ENCODE results near the gene SERPINA5.

Gene SERPINA5

GRCh38 chr14:94550041-94550440 lies 31.2 kb upstream of the SERPINA5 start:
- DNase-seq (ENCODE audit: low read depth, low spot score), result no peak

GRCh38 chr14:94555991-94556390 lies 25.2 kb upstream of the SERPINA5 start:
- DNase-seq (ENCODE audit: low read depth, low spot score), result no peak

GRCh38 chr14:94557327-94557726 lies 23.9 kb upstream of the SERPINA5 start:
- DNase-seq (ENCODE audit: low read depth, low spot score), result no peak

DNA sequence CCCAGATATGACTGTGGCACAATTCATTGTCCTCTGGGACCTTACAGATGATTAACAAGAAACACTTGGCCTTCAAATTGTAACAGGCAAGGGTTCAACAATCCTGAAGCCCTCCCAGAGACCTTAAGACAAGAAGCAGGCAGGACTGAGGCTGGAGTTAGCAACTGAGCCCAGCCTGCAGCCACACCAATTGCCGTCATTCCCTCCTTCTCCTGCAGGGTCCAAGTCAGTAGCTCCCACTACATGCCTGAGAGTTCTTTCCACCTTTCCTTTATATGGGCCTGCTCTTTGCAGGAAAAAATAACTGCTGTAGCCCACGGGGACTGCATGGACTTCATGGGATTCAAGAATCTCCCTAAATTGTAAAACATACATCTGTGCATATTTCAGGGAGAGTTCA lies 22.4 kb upstream of the SERPINA5 start:
- no peak for DNase-seq (ENCODE audit: low read depth, low spot score)

DNA sequence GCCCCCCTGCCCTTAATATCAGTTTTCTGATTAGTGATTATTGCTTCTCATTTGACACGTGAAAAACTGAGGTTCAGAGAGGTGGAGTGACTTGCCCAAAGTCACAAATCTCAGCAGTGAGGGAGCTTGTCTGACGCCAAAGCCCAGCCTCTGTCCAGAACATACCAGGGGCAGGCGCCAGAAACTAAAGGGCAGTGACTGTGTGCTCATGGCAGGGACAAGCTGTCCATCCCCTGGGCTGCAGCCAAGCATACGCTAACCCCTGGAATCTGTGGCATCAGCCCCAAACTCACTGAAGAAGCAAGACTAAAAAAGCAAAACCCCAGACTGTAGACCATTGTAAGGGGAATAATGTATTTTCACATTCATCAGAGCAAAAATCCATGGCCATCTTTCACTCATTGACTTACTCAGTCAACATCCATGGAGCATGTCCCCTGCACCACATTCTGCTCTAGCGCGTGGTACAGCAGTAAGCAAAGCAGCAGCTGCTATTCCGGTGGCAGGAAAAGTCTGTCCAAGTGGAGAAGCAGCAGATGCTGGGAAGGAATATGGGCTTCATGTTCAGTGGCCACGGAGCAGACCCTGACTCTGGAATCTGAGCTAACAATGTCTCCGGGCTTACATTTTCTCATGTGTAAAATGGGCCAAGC lies 21.5 kb upstream of the SERPINA5 start:
- DNase-seq (ENCODE audit: low read depth, low spot score), result no peak

DNA sequence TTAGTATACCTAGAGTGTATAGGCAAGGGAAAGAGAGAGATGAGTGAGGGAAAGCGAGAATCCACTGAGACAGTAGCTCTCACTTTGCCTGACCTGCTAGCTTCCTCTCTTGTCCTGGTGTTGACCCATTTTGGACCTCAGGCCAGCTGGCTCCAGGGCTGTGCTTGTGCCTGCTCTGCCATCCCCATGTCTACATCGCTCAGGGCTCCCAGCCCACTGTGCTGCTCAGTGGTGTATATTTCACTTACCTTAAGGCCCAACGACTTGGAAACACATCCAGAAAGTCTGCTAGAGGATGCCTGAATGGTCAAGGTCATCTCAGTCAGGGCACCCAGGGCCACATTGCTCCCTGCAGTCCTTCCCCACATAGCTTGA lies 20.9 kb upstream of the SERPINA5 start:
- DNase-seq (ENCODE audit: low read depth, low spot score), result no peak

GRCh38 chr14:94560751-94561655 lies 20.2 kb upstream of the SERPINA5 start, which contains the start of gene SERPINA4:
Gene SERPINA4, plus strand, starts transcription at chr14:94561442. Its CDS starts 2,041 bp downstream, at chr14:94563483.
- DNase-seq (ENCODE audit: low read depth, low spot score), result no peak

GRCh38 chr14:94561656-94562010 lies 19.6 kb upstream of the SERPINA5 start:
- no peak for DNase-seq (ENCODE audit: low read depth, low spot score)

GRCh38 chr14:94562022-94562421 lies 19.2 kb upstream of the SERPINA5 start:
- DNase-seq (ENCODE audit: low read depth, low spot score), result no peak

DNA sequence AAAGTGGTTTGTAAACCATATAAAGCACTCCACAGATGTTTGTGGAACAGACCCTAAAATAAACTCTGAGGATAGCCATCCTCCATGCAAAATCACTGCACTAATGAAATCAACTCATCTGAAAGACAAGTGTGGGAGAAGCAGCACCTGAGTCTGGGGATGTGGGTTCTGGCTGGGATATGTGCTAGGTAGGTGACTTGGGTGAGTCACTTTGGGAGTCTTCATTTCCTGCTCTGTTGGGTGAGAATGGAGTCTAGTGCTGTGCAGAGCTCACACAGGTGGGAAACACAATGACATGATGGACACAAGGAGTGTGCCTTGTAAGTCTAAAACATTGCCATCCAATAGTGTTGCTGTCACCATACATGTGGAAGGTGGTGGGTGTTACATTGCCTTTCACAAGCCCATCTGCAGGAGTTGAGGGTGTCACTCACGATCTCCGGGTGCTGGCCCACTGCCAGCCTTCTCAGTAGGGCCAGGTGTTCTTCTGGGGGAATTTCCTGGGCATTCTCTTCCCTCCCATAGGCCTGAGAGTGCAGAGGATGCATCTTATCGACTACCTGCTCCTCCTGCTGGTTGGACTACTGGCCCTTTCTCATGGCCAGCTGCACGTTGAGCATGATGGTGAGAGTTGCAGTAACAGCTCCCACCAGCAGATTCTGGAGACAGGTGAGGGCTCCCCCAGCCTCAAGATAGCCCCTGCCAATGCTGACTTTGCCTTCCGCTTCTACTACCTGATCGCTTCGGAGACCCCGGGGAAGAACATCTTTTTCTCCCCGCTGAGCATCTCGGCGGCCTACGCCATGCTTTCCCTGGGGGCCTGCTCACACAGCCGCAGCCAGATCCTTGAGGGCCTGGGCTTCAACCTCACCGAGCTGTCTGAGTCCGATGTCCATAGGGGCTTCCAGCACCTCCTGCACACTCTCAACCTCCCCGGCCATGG lies 18.0 kb upstream of the SERPINA5 start:
- DNase-seq (ENCODE audit: low read depth, low spot score), result no peak

DNA sequence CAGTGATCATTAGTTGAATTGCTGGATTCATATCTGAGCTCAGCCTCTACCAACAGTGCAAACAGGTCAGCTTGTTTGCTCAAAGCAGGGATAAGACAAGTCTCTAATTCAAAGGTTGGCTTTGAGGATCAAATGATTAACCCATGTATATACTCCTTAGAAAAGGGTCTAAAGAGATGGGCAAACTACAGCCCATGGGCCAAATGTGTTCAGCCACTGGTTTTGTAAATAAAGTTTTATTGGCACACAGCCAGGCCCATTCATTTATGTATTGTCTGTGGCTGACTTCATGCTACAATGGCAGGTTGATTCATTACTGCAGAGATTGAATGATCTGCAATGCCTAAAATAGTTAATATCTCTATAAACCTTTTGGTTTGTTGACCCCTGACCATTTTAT lies 16.8 kb upstream of the SERPINA5 start:
- DNase-seq (ENCODE audit: low read depth, low spot score), result no peak

GRCh38 chr14:94568186-94568585 lies 13.0 kb upstream of the SERPINA5 start:
- DNase-seq (ENCODE audit: low read depth, low spot score), result no peak

GRCh38 chr14:94569381-94570001 lies 11.7 kb upstream of the SERPINA5 start:
- DNase-seq (ENCODE audit: low read depth, low spot score), result no peak

- DNase-seq (ENCODE audit: low read depth, low spot score), result no peak
Observed at GRCh38 chr14:94570002-94570400, 11.2 kb upstream of the SERPINA5 start.

GRCh38 chr14:94570440-94570839 lies 10.8 kb upstream of the SERPINA5 start:
- DNase-seq (ENCODE audit: low read depth, low spot score), result no peak

GRCh38 chr14:94571395-94571794 lies 9.8 kb upstream of the SERPINA5 start:
- DNase-seq (ENCODE audit: low read depth, low spot score), result no peak

DNA sequence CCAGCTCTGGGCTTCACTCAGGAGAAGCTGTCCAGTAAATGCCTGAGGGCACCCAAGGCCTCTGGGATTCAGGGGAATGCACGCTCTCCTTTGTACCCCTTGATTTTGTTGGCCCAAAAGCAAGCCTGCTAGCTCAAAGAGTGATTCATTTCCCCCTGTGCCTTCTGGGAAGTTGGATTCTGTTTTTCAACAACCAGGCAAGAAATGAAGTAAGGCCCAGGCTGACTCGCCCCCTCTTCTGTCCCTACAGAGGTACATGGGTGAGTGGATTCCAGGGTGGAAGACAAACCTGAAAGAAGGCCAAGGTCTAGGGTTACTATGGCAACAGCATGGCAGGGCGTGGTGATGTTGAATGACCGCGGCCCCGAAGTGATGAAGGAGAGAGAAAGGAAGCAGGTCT lies 9.3 kb upstream of the SERPINA5 start:
- DNase-seq (ENCODE audit: low read depth, low spot score), result no peak

DNA sequence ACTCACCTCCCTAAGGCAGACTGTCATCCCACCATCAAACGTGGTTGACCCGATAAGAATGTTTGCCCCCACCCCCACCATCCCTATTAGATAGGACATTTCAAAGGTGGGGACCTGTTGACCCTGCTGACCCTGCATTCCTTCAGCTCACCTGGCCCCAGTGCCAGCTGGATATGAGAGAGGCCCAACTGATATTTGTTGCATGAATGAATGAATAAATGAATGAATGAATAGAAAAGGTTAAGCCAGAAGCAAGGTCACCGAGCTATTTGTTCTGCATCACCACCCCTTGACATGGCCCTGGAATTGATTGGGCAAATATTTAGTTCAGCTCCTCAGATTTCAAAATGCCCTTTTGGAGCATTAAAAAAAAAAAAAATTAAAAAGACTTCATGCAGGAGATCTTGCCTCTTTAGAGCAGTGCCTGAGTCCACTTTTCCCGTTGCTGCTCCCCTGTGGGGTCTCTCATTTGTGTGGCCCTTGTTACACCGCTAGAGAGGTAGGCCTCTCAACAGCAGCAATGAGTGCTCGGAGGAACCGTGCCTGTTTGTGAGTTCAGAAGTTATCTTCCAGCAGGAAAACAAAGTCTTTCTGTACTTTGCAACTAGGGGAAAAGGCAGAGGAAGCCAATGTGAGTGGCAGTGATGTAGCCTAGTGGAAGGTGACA lies 8.5 kb upstream of the SERPINA5 start:
- DNase-seq (ENCODE audit: low read depth, low spot score), result no peak

- no peak for DNase-seq (ENCODE audit: low read depth, low spot score)
Observed at GRCh38 chr14:94573475-94574277, 7.5 kb upstream of the SERPINA5 start.

GRCh38 chr14:94574336-94574735 lies 6.9 kb upstream of the SERPINA5 start:
- no peak for DNase-seq (ENCODE audit: low read depth, low spot score)

All from ELF-1 (cell line).